HL-60 (cell line): ENCODE data around the gene ANP32B.
"Not testable (repeated sequence)": the region's sequence is repeated elsewhere in the genome, so short reads cannot be mapped to it uniquely, and the experiment has no call there.

Experiments used
- DNase-seq, 2 experiments: peaks; one replicate each; pipeline ENCODE4 v3.0.0-alpha.2; 2010 to 2020; ENCODE audit warnings: low read depth in 1 of 2, low spot score in 1 of 2
- H3K27ac ChIP-seq: fragments of 250-450 bp; sonication (Bioruptor Pico); replicated peaks from 2 replicates; pipeline ENCODE4 v1.5.1; 2020; ENCODE audit warnings: mild to moderate bottlenecking, moderate library complexity
- H3K27me3 ChIP-seq: fragments of 250-450 bp; sonication (Bioruptor Pico); 2 replicates; pipeline ENCODE4 v1.5.1; 2021; ENCODE audit warnings: mild to moderate bottlenecking, moderate library complexity; ENCODE audit not compliant: insufficient read depth, poor library complexity, severe bottlenecking
- H3K4me3 ChIP-seq: replicated peaks from 2 replicates; pipeline ENCODE4 v1.5.1; 2011; ENCODE audit warnings: mild to moderate bottlenecking, control low read depth, low read length; ENCODE audit not compliant: insufficient read depth
- GABPA ChIP-seq: IDR thresholded peaks from 2 replicates; pipeline ENCODE4 v1.6.1; 2012; ENCODE audit warnings: low read depth
- POLR2AphosphoS5 ChIP-seq: IDR thresholded peaks from 2 replicates; pipeline ENCODE4 v1.6.1; 2012; ENCODE audit warnings: low read depth
- SPI1 ChIP-seq: IDR thresholded peaks from 2 replicates; pipeline ENCODE4 v1.6.1; 2012; ENCODE audit warnings: low read depth, mild to moderate bottlenecking, borderline replicate concordance
- TF ChIP-seq, protein P1 (sequence below): IDR thresholded peaks from 2 replicates; pipeline ENCODE4 v1.6.1; 2012; ENCODE audit warnings: low read depth; ENCODE audit not compliant: insufficient replicate concordance
- TF ChIP-seq, protein P2 (sequence below): IDR thresholded peaks from one replicate; pipeline ENCODE4 v1.5.1; 2011; ENCODE audit warnings: low read length, control low read depth, inconsistent platforms; ENCODE audit not compliant: insufficient read depth

ANP32B gene

DNA sequence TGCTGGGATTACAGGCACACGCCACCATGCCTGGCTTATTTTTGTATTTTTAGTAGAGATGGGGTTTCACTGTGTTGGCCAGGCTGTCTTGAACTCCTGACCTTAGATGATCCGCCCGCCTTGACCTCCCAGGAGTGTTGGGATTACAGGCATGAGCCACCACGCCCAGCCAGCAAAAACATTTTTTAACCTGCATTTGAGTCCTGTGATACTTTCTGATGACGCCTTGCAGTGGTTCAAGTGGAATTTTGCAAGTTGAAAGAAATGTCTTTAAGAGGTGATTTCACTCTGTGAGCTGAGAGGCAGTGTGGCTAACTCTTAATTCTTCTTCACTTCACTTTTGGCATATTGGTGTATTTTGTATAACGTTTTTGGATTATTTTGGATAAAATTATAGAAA is 9.1 kb downstream of the ANP32B start:
- H3K27ac ChIP-seq = peak overlapping the region; percentile 25; the same call in 1 of the 2 replicates
- no peak overlapping the region for H3K4me3 ChIP-seq
- no peaks in the 10 kb centered on the region for H3K27me3 ChIP-seq
- no peak for TF ChIP-seq POLR2AphosphoS5
- TF ChIP-seq, protein P1, sequence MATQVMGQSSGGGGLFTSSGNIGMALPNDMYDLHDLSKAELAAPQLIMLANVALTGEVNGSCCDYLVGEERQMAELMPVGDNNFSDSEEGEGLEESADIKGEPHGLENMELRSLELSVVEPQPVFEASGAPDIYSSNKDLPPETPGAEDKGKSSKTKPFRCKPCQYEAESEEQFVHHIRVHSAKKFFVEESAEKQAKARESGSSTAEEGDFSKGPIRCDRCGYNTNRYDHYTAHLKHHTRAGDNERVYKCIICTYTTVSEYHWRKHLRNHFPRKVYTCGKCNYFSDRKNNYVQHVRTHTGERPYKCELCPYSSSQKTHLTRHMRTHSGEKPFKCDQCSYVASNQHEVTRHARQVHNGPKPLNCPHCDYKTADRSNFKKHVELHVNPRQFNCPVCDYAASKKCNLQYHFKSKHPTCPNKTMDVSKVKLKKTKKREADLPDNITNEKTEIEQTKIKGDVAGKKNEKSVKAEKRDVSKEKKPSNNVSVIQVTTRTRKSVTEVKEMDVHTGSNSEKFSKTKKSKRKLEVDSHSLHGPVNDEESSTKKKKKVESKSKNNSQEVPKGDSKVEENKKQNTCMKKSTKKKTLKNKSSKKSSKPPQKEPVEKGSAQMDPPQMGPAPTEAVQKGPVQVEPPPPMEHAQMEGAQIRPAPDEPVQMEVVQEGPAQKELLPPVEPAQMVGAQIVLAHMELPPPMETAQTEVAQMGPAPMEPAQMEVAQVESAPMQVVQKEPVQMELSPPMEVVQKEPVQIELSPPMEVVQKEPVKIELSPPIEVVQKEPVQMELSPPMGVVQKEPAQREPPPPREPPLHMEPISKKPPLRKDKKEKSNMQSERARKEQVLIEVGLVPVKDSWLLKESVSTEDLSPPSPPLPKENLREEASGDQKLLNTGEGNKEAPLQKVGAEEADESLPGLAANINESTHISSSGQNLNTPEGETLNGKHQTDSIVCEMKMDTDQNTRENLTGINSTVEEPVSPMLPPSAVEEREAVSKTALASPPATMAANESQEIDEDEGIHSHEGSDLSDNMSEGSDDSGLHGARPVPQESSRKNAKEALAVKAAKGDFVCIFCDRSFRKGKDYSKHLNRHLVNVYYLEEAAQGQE = no peak
- TF ChIP-seq, protein P2, sequence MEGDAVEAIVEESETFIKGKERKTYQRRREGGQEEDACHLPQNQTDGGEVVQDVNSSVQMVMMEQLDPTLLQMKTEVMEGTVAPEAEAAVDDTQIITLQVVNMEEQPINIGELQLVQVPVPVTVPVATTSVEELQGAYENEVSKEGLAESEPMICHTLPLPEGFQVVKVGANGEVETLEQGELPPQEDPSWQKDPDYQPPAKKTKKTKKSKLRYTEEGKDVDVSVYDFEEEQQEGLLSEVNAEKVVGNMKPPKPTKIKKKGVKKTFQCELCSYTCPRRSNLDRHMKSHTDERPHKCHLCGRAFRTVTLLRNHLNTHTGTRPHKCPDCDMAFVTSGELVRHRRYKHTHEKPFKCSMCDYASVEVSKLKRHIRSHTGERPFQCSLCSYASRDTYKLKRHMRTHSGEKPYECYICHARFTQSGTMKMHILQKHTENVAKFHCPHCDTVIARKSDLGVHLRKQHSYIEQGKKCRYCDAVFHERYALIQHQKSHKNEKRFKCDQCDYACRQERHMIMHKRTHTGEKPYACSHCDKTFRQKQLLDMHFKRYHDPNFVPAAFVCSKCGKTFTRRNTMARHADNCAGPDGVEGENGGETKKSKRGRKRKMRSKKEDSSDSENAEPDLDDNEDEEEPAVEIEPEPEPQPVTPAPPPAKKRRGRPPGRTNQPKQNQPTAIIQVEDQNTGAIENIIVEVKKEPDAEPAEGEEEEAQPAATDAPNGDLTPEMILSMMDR = no peak
- no peak for TF ChIP-seq SPI1
- TF ChIP-seq GABPA = no peak
- no peak for DNase-seq

DNA sequence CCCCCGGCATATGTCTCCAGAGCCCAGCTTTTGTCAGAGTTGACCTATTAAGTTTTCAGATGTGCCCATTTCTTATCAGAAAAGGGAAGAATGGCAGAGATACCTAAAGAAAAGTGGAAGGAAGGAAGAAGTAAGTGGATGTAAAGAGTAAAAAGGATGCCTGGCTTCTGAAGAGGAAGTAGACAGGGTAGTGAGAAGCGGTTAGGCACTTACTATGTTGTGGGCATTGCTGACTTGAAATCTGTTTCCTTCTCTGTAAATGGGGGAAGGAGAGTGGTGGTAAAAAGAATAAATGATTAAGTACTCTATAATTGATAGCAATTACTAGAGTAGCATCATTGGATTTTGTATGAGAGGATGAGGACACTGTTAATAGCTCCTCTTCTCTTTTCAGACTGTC is 9.9 kb downstream of the ANP32B start:
- Histone ChIP-seq H3K27me3 (no peaks in the 10 kb centered on the region), H3K4me3 (no peak overlapping the region), H3K27ac (no peak overlapping the region)
- DNase-seq = peak in 1 of 2 experiments; percentile 61
- TF ChIP-seq SPI1 = peak; percentile 51; the same call in 1 of the 2 replicates
- TF ChIP-seq GABPA = no peak

DNA sequence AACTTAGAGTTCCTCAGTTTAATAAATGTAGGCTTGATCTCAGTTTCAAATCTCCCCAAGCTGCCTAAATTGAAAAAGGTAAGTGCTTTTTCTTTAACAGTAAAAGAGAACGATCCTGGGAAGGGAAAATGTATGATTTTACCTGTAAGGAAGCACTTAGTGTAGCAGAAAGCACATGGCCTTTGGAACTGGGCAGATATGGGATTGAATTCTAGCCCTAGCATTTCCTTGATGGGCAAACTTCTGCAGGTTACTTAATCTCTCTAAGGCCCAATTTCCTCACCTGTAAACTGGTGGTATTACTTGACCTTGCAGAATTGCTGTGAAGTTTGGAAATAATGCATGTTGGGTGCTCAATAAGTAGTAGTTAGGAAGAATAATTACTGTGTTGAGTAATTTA is 11.6 kb downstream of the ANP32B start:
- TF ChIP-seq GABPA (no peak), POLR2AphosphoS5 (no peak; the same call in 1 of the 2 replicates)
- Histone ChIP-seq H3K27me3 (no peaks in the 10 kb centered on the region), H3K4me3 (no peak overlapping the region), H3K27ac (no peak overlapping the region)
- no peak for DNase-seq

DNA sequence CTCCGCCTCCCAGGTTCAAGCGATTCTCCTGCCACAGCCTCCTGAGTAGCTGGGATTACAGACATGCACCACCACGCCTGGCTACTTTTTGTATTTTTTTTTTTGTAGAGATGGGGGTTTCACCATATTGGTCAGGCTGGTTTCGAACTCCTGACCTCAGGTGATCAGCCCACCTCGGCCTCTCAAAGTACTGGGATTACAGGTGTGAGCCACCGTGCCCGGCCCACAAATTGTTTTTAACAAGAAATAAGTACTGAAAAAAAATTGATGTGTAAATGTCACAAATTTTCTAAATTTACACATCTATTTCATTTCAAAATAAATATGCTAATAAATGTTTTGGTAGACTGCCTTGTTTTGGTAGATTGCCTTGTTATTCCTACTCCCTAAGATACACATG is 13.5 kb downstream of the ANP32B start:
- H3K27ac ChIP-seq, DNase-seq, H3K27me3 ChIP-seq, H3K4me3 ChIP-seq: not testable (repeated sequence)

DNA sequence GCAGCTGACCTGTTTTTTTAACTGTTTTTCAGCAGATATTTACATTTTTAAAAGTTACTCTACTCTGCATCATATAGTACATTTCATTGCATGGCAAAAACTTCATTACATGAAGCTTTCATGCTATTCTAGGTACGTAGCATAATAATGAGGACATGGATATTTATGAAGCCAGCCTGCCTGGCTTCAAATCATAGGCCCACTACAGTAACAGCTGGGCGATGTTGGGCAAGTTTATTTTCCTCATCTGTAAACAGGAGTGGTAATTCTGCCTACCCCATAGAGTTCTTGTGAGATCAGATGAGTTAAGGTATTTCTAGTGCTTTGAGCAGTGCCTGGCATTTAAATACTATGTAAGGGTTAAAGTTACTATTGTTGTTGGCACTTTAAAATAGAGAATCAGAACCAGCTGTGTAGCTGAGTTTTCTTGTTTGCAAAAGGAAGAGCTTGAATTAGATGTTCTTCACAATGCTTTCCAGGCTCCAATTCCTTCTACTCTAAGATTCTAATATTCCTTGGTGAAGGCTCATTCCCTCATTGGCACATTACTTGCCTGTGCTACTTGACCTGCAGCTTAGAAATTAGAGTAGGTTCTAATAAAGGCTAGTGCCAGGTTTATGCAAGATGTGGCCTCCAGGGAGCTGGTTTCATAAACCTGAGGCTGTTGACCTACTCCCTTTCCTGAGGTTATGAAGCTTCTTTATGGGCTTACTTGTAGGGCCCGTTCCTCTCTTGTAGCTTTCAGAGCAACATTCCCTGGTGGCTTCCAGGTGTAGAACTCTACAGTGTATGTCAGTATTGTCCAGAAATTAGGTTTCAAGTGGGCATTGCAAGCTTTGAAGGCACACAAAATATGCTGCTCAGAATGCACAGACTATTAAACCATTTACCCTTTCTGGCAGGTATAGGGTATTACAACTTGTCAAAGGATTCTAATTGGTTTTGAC is 14.5 kb downstream of the ANP32B start:
- H3K4me3 ChIP-seq = no peak overlapping the region
- H3K27me3 ChIP-seq = no peaks in the 10 kb centered on the region
- no peak overlapping the region for H3K27ac ChIP-seq
- TF ChIP-seq POLR2AphosphoS5 = no peak
- no peak for DNase-seq

DNA sequence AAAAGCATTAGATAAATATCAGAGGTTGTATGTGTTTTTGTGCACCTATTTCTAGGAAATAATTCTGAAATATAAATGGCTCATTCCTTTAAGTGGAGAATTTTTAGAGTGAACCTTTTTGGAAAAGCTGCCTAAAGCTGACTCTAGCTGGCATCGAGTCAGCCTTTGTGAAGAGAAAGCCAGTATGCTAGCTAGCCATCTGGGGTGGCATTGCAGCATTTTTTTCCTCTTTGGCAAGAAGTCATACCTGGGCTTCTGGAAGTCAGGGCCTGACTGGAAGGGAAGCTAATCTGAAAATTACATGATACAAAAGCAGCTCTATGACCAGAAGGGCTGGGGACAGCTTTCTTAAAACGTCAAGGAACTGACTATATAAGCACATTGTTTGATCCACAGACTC is 19.7 kb downstream of the ANP32B start:
- no peaks in the 10 kb centered on the region for H3K27me3 ChIP-seq
- TF ChIP-seq SPI1 = no peak
- no peak for TF ChIP-seq POLR2AphosphoS5
- TF ChIP-seq, protein P1 = no peak
- TF ChIP-seq, protein P2 = no peak
- no peak for TF ChIP-seq GABPA
- H3K4me3 ChIP-seq = no peak overlapping the region
- no peak for DNase-seq
- H3K27ac ChIP-seq = no peak overlapping the region
